GM12875 (cell line): Measurements from ENCODE around the gene ITFG2.

Experiments
- H3K4me3 ChIP-seq: one replicate; pipeline ENCODE4 v1.5.1; 2011; ENCODE audit warnings: low read depth, low read length, control low read depth
- CTCF ChIP-seq: IDR thresholded peaks from 2 replicates; pipeline ENCODE4 v1.5.1; 2011; ENCODE audit warnings: low read depth, mild to moderate bottlenecking, control low read depth, inconsistent platforms, low read length, moderate library complexity, borderline replicate concordance; ENCODE audit not compliant: insufficient read depth

The ITFG2 gene

GRCh38 chr12:2823483-2823882 lies 11.0 kb downstream of the ITFG2 start:
- no peak overlapping the region for H3K4me3 ChIP-seq
- no peak for TF ChIP-seq CTCF

GRCh38 chr12:2824541-2824940 lies 12.1 kb downstream of the ITFG2 start:
- H3K4me3 ChIP-seq, result no peak overlapping the region
- TF ChIP-seq CTCF, result no peak

- no peak for TF ChIP-seq CTCF
These were observed 12.7 kb downstream of the ITFG2 start for GRCh38 chr12:2825132-2825531.

GRCh38 chr12:2826036-2826435 lies 13.6 kb downstream of the ITFG2 start:
- no peak for TF ChIP-seq CTCF
- H3K4me3 ChIP-seq, result no peak overlapping the region

More at GRCh38 chr12:2825132-2825531, 12.7 kb downstream of the ITFG2 start:
- no peak overlapping the region for H3K4me3 ChIP-seq

- no peak overlapping the region for H3K4me3 ChIP-seq
- TF ChIP-seq CTCF, result no peak
These were observed 14.4 kb downstream of the ITFG2 start for GRCh38 chr12:2826721-2827515.

GRCh38 chr12:2829275-2829674 lies 16.8 kb downstream of the ITFG2 start:
- no peak for TF ChIP-seq CTCF

GRCh38 chr12:2832550-2833127 lies 20.2 kb downstream of the ITFG2 start:
- no peak for TF ChIP-seq CTCF

More at GRCh38 chr12:2829275-2829674, 16.8 kb downstream of the ITFG2 start:
- H3K4me3 ChIP-seq, result no peak overlapping the region

More at GRCh38 chr12:2832550-2833127, 20.2 kb downstream of the ITFG2 start:
- H3K4me3 ChIP-seq, result no peak overlapping the region
